H9 (cell line): Measurements from ENCODE around the gene PRICKLE1. TPM values are rescaled to one million over a fixed set of nuclear protein-coding genes. Genes with fewer than 3 reads are reported as not detected.

Experiments used
- DNase-seq: peaks from one replicate; pipeline ENCODE4 v3.0.0-alpha.2; 2017
- H2AFZ ChIP-seq: one replicate; pipeline ENCODE4 v1.6.1; 2013; ENCODE audit warnings: mild to moderate bottlenecking, low read length, control low read depth, moderate library complexity
- H2AK5ac ChIP-seq: 2 replicates; pipeline ENCODE4 v1.6.1; 2013; ENCODE audit warnings: low read length, control low read depth, mixed read lengths; ENCODE audit not compliant: insufficient read length
- H2BK120ac ChIP-seq: one replicate; pipeline ENCODE4 v1.6.1; 2013; ENCODE audit warnings: low read depth, mild to moderate bottlenecking, low read length, control low read depth, inconsistent platforms; ENCODE audit not compliant: poor library complexity, severe bottlenecking
- H2BK12ac ChIP-seq: 2 replicates; pipeline ENCODE4 v1.6.1; 2013; ENCODE audit warnings: low read length, control low read depth, mixed read lengths, low read depth; ENCODE audit not compliant: insufficient read length
- H2BK15ac ChIP-seq: 2 replicates; pipeline ENCODE4 v1.6.1; 2013; ENCODE audit warnings: low read depth, low read length, control low read depth
- H2BK20ac ChIP-seq: one replicate; pipeline ENCODE4 v1.6.1; 2013; ENCODE audit warnings: low read depth, mild to moderate bottlenecking, low read length, control low read depth, inconsistent platforms; ENCODE audit not compliant: poor library complexity, severe bottlenecking
- H2BK5ac ChIP-seq: 2 replicates; pipeline ENCODE4 v1.6.1; 2013; ENCODE audit warnings: low read length, control low read depth, mixed read lengths; ENCODE audit not compliant: insufficient read length
- H3K14ac ChIP-seq: 2 replicates; pipeline ENCODE4 v1.6.1; 2013; ENCODE audit warnings: low read length, control low read depth; ENCODE audit not compliant: insufficient read depth
- H3K18ac ChIP-seq: 2 replicates; pipeline ENCODE4 v1.6.1; 2013; ENCODE audit warnings: low read depth, mild to moderate bottlenecking, mixed read lengths, low read length, control low read depth; ENCODE audit not compliant: insufficient read length
- H3K23ac ChIP-seq: 2 replicates; pipeline ENCODE4 v1.6.1; 2013; ENCODE audit warnings: low read length, control low read depth, mixed read lengths, low read depth; ENCODE audit not compliant: insufficient read length
- H3K23me2 ChIP-seq: 2 replicates; pipeline ENCODE4 v1.6.1; 2013; ENCODE audit warnings: low read depth, mild to moderate bottlenecking, mixed read lengths, low read length, control low read depth; ENCODE audit not compliant: insufficient read length, poor library complexity, severe bottlenecking
- H3K27ac ChIP-seq: 2 replicates; pipeline ENCODE4 v1.5.1; 2013; ENCODE audit warnings: low read length, control low read depth, mixed read lengths, low read depth; ENCODE audit not compliant: insufficient read length
- H3K27me3 ChIP-seq: 2 replicates; pipeline ENCODE4 v1.6.1; 2013; ENCODE audit warnings: low read length, control low read depth, inconsistent platforms; ENCODE audit not compliant: insufficient read depth
- H3K4ac ChIP-seq: 2 replicates; pipeline ENCODE4 v1.6.1; 2013; ENCODE audit warnings: low read depth, mild to moderate bottlenecking, control low read depth, inconsistent platforms, low read length, moderate library complexity
- H3K4me1 ChIP-seq: 2 replicates; pipeline ENCODE4 v1.6.1; 2013; ENCODE audit warnings: low read length, control low read depth, inconsistent platforms; ENCODE audit not compliant: insufficient read depth
- H3K4me2 ChIP-seq: 2 replicates; pipeline ENCODE4 v1.6.1; 2013; ENCODE audit warnings: low read length, control low read depth, mixed read lengths; ENCODE audit not compliant: insufficient read length, insufficient read depth
- H3K56ac ChIP-seq: 2 replicates; pipeline ENCODE4 v1.6.1; 2013; ENCODE audit warnings: low read depth, mild to moderate bottlenecking, mixed read lengths, low read length, control low read depth; ENCODE audit not compliant: insufficient read length
- H3K79me1 ChIP-seq: 2 replicates; pipeline ENCODE4 v1.6.1; 2013; ENCODE audit warnings: low read depth, mild to moderate bottlenecking, moderate library complexity, low read length, control low read depth, inconsistent platforms; ENCODE audit not compliant: insufficient read depth, poor library complexity, severe bottlenecking
- H3K79me2 ChIP-seq: 2 replicates; pipeline ENCODE4 v1.6.1; 2013; ENCODE audit warnings: low read length, control low read depth, inconsistent platforms; ENCODE audit not compliant: insufficient read depth
- H3K9ac ChIP-seq: 2 replicates; pipeline ENCODE4 v1.6.1; 2013; ENCODE audit warnings: low read length, control low read depth, mixed read lengths; ENCODE audit not compliant: insufficient read length; ENCODE audit errors: extremely low read depth
- H3K9me3 ChIP-seq: one replicate; pipeline ENCODE4 v1.6.1; 2013; ENCODE audit warnings: low read depth, low read length, inconsistent platforms; ENCODE audit not compliant: control insufficient read depth
- H3T11ph ChIP-seq: one replicate; pipeline ENCODE4 v1.6.1; 2013; ENCODE audit warnings: mild to moderate bottlenecking, low read length, control low read depth, inconsistent platforms
- H4K20me1 ChIP-seq: one replicate; pipeline ENCODE4 v1.6.1; 2013; ENCODE audit not compliant: control insufficient read depth, insufficient read length, insufficient read depth
- H4K5ac ChIP-seq: 2 replicates; pipeline ENCODE4 v1.6.1; 2013; ENCODE audit warnings: low read depth, mild to moderate bottlenecking, mixed read lengths, low read length, control low read depth; ENCODE audit not compliant: insufficient read length
- H4K8ac ChIP-seq: replicated peaks from 2 replicates; pipeline ENCODE4 v1.6.1; 2013; ENCODE audit warnings: low read length, control low read depth, mixed read lengths, low read depth; ENCODE audit not compliant: insufficient read length
- H4K91ac ChIP-seq: 2 replicates; pipeline ENCODE4 v1.6.1; 2013; ENCODE audit warnings: low read depth, mild to moderate bottlenecking, moderate library complexity, mixed read lengths, low read length, control low read depth; ENCODE audit not compliant: insufficient read length
- H3K27ac Mint-ChIP-seq, 3 experiments: 2 replicates in 2 of 3; 3 replicates in 1 of 3; pipeline ENCODE4 v1.8.0; 2020 to 2021; ENCODE audit warnings: mixed read lengths in 3 of 3, mild to moderate bottlenecking in 1 of 3, moderate library complexity in 1 of 3
- H3K27me3 Mint-ChIP-seq: 2 replicates; pipeline ENCODE4 v1.8.0; 2021; ENCODE audit warnings: low read depth, mild to moderate bottlenecking, moderate library complexity, mixed read lengths
- H3K36me3 Mint-ChIP-seq, 3 experiments: 2 replicates in 2 of 3; 3 replicates in 1 of 3; pipeline ENCODE4 v1.8.0; 2020 to 2021; ENCODE audit warnings: low read depth in 3 of 3, mixed read lengths in 3 of 3; ENCODE audit not compliant: insufficient read depth in 1 of 3
- H3K4me1 Mint-ChIP-seq, 2 experiments: 2 replicates each; pipeline ENCODE4 v1.8.0; 2020; ENCODE audit warnings: mixed read lengths in 2 of 2
- H3K4me3 Mint-ChIP-seq, 2 experiments: 2 replicates in 1 of 2; 3 replicates in 1 of 2; pipeline ENCODE4 v1.8.0; 2020 to 2021; ENCODE audit warnings: mild to moderate bottlenecking in 2 of 2, mixed read lengths in 2 of 2, moderate library complexity in 1 of 2
- H3K9me3 Mint-ChIP-seq, 2 experiments: 2 replicates in 1 of 2; 3 replicates in 1 of 2; pipeline ENCODE4 v1.8.0; 2020; ENCODE audit warnings: mild to moderate bottlenecking in 2 of 2, mixed read lengths in 2 of 2, moderate library complexity in 1 of 2
- WGBS: extraction: QIAGEN DNeasy Blood & Tissue Kit; methylation state at CpG from one replicate; pipeline ENCODE4 v1.1.7; 2013; ENCODE audit warnings: missing lambda C conversion rate, low lambda C conversion rate, mixed read lengths; ENCODE audit not compliant: insufficient read length; ENCODE audit errors: extremely low coverage; 5-methylcytosine and 5-hydroxymethylcytosine counted together
- total RNA-seq: library from RNA; stranded (reverse); gene quantifications from 2 replicates; pipeline ENCODE4 v1.2.1, GENCODE V29; 2021
- TF ChIP-seq, protein P1 (sequence below): fragments of 200-600 bp; sonication (generic); conservative IDR thresholded peaks from 3 replicates; pipeline ENCODE4 v1.8.0; 2021; ENCODE audit warnings: antibody characterized with exemption, mild to moderate bottlenecking

PRICKLE1 gene
- total RNA-seq, 1 experiment from 2014 or later, result 20.5 TPM

- Histone ChIP-seq H2BK20ac (no peak overlapping the region), H4K91ac (no peak overlapping the region), H4K5ac (no peak overlapping the region), H3K4ac (no peak overlapping the region), H3K56ac (no peak overlapping the region), H3K27ac (no peak overlapping the region), H2BK15ac (no peak overlapping the region), H2BK120ac (no peak overlapping the region), H3K23ac (no peak overlapping the region), H2BK5ac (no peak overlapping the region), H3K23me2 (no peaks in the 10 kb centered on the region), H2BK12ac (no peak overlapping the region), H2AFZ (no peak overlapping the region), H3K14ac (no peak overlapping the region), H3K79me2 (no peaks in the 10 kb centered on the region), H3K4me1 (peaks cover 6% of the 10 kb centered on the region; the same call in 1 of the 2 replicates), H4K8ac (no peak overlapping the region), H3K9me3 (no peaks in the 10 kb centered on the region), H3T11ph (no peak overlapping the region), H4K20me1 (no peaks in the 10 kb centered on the region), H3K4me2 (no peak overlapping the region), H3K9ac (no peak overlapping the region), H3K27me3 (no peaks in the 10 kb centered on the region), H3K79me1 (no peaks in the 10 kb centered on the region), H3K18ac (no peak overlapping the region), H2AK5ac (no peak overlapping the region)
- Mint-ChIP-seq H3K4me3 (no peak overlapping the region), H3K27ac (no peak overlapping the region), H3K27me3 (no peaks in the 10 kb centered on the region), H3K36me3 (peaks cover 40 to 61% (median 50%) of the 10 kb centered on the region in 3 experiments), H3K9me3 (peaks cover 4 to 8% of the 10 kb centered on the region in 2 experiments; a peak in 4 of 5 replicates), H3K4me1 (peaks cover 45% of the 10 kb centered on the region in 2 experiments)
- no peak for DNase-seq
- TF ChIP-seq, protein P1, sequence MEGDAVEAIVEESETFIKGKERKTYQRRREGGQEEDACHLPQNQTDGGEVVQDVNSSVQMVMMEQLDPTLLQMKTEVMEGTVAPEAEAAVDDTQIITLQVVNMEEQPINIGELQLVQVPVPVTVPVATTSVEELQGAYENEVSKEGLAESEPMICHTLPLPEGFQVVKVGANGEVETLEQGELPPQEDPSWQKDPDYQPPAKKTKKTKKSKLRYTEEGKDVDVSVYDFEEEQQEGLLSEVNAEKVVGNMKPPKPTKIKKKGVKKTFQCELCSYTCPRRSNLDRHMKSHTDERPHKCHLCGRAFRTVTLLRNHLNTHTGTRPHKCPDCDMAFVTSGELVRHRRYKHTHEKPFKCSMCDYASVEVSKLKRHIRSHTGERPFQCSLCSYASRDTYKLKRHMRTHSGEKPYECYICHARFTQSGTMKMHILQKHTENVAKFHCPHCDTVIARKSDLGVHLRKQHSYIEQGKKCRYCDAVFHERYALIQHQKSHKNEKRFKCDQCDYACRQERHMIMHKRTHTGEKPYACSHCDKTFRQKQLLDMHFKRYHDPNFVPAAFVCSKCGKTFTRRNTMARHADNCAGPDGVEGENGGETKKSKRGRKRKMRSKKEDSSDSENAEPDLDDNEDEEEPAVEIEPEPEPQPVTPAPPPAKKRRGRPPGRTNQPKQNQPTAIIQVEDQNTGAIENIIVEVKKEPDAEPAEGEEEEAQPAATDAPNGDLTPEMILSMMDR, result no peak
- no CpG with 5 or more reads among the region's 7 CpGs for whole genome bisulfite sequencing
These were observed 145.2 kb downstream of the PRICKLE1 start for GRCh38 chr12:42444192-42444943.
